ENCODE data around the gene PARD3.

PARD3 gene

GRCh38 chr10:34161777-34162370, 653.2 kb downstream of the PARD3 start:
- no peak for DNase-seq (ENCODE audit: low read depth in 3 of 3)

GRCh38 chr10:34160595-34160994, 654.5 kb downstream of the PARD3 start:
- DNase-seq (ENCODE audit: low read depth in 3 of 3), result no peak

GRCh38 chr10:34157501-34157900, 657.6 kb downstream of the PARD3 start:
- no peak for DNase-seq (ENCODE audit: low read depth in 3 of 3)

- DNase-seq (ENCODE audit: low read depth in 3 of 3), result no peak
Measured at GRCh38 chr10:34156781-34157425, 658.2 kb downstream of the PARD3 start.

GRCh38 chr10:34155812-34156211, 659.3 kb downstream of the PARD3 start:
- DNase-seq (ENCODE audit: low read depth in 3 of 3), result no peak

- no peak for DNase-seq (ENCODE audit: low read depth in 3 of 3)
Measured at GRCh38 chr10:34154383-34154900, 660.7 kb downstream of the PARD3 start.

- no peak for DNase-seq (ENCODE audit: low read depth in 3 of 3)
Measured at GRCh38 chr10:34153663-34154382, 661.3 kb downstream of the PARD3 start.

- DNase-seq (ENCODE audit: low read depth in 3 of 3), result no peak
Measured at GRCh38 chr10:34152434-34152833, 662.7 kb downstream of the PARD3 start.

GRCh38 chr10:34151931-34152330, 663.2 kb downstream of the PARD3 start:
- DNase-seq (ENCODE audit: low read depth in 3 of 3), result no peak

GRCh38 chr10:34151481-34151880, 663.6 kb downstream of the PARD3 start:
- no peak for DNase-seq (ENCODE audit: low read depth in 3 of 3)

- no peak for DNase-seq (ENCODE audit: low read depth in 3 of 3)
Measured at GRCh38 chr10:34150103-34150502, 665.0 kb downstream of the PARD3 start.

- DNase-seq (ENCODE audit: low read depth in 3 of 3), result no peak
Measured at GRCh38 chr10:34148305-34148657, 666.8 kb downstream of the PARD3 start.

- no peak for DNase-seq (ENCODE audit: low read depth in 3 of 3)
Measured at GRCh38 chr10:34147641-34148304, 667.3 kb downstream of the PARD3 start.

- DNase-seq (ENCODE audit: low read depth in 3 of 3), result no peak
Measured at GRCh38 chr10:34145715-34146114, 669.4 kb downstream of the PARD3 start.

- DNase-seq (ENCODE audit: low read depth in 3 of 3), result no peak
Measured at GRCh38 chr10:34143466-34143865, 671.6 kb downstream of the PARD3 start.

GRCh38 chr10:34141032-34141680, 673.9 kb downstream of the PARD3 start:
- no peak for DNase-seq (ENCODE audit: low read depth in 3 of 3)

- no peak for DNase-seq (ENCODE audit: low read depth in 3 of 3)
Measured at GRCh38 chr10:34139559-34139958, 675.5 kb downstream of the PARD3 start.

- DNase-seq (ENCODE audit: low read depth in 3 of 3), result no peak
Measured at GRCh38 chr10:34137955-34138354, 677.1 kb downstream of the PARD3 start.

- no peak for DNase-seq (ENCODE audit: low read depth in 3 of 3)
Measured at GRCh38 chr10:34137201-34137600, 677.9 kb downstream of the PARD3 start.

GRCh38 chr10:34135515-34135914, 679.6 kb downstream of the PARD3 start:
- DNase-seq (ENCODE audit: low read depth in 3 of 3), result no peak

- DNase-seq (ENCODE audit: low read depth in 3 of 3), result no peak
Measured at GRCh38 chr10:34134602-34135001, 680.5 kb downstream of the PARD3 start.

GRCh38 chr10:34133406-34133805, 681.7 kb downstream of the PARD3 start:
- DNase-seq (ENCODE audit: low read depth in 3 of 3), result no peak

Data from stimulated activated CD4-positive, alpha-beta T cell treated with anti-CD3 and anti-CD28 coated beads, TNF-alpha, amount 100 ng/mL, for 4 hours (primary cell).